Pancreas (tissue), 10 donors: Measurements from ENCODE around the gene PRDM1. TPM values are rescaled to one million over a fixed set of nuclear protein-coding genes. Genes with fewer than 3 reads are reported as not detected.

Experiments used
- ATAC-seq, 4 donors: fragments of 200-7000 bp; cut with Tn5 transposase; one replicate each; pipeline versions ENCODE4 v1.8.0 to v1.9.1; 2020; ENCODE audit warnings: mild to moderate bottlenecking in 4 of 4, moderate library complexity in 4 of 4
- DNase-seq, 6 donors: peaks; one replicate each; pipeline ENCODE4 v3.0.0-alpha.2; 2020
- FAIRE-seq: peaks from 2 replicates; lab custom pipeline; 2012; peaks lifted over from hg19 to GRCh38; lab: Jason Lieb, UNC
- H3K27ac ChIP-seq, 4 donors: fragments of 200-600 bp; sonication (generic); 1 replicate in 3 of 4; 2 replicates in 1 of 4; pipeline versions ENCODE4 v1.5.0 to v1.8.0; 2020
- H3K27me3 ChIP-seq, 4 donors: fragments of 200-600 bp; one replicate each; pipeline ENCODE4 v1.8.0; 2021
- H3K36me3 ChIP-seq, 3 donors: fragments of 200-600 bp; sonication (generic) in 1 of 3; one replicate each; pipeline versions ENCODE4 v1.5.0 to v1.8.0; 2020 to 2021
- H3K4me1 ChIP-seq, 3 donors: fragments of 200-600 bp; one replicate each; pipeline ENCODE4 v1.8.0; 2021
- H3K4me3 ChIP-seq, 4 donors: fragments of 200-600 bp; sonication (generic) in 2 of 4; one replicate each; pipeline versions ENCODE4 v1.5.0 to v1.8.0; 2020 to 2021
- H3K9me3 ChIP-seq, 4 donors: fragments of 200-600 bp; one replicate each; pipeline ENCODE4 v1.8.0; 2021
- WGBS, 2 donors: extraction: QIAGEN DNeasy Blood & Tissue Kit; methylation state at CpG; one replicate each; pipeline ENCODE4 v1.1.7; 2013; 5-methylcytosine and 5-hydroxymethylcytosine counted together
- intact Hi-C, 3 donors: fragments of 100-400 bp; cut with DNase I; formaldehyde crosslinking; loops; one replicate each; pipeline versions ENCODE4 v1.11.1 to v1.14.2; 2022
- polyA plus RNA-seq, 2 donors: library from polyadenylated mRNA; stranded (reverse); fragments of 200-250 nt; gene quantifications; one replicate each; pipeline ENCODE4 v1.2.3, GENCODE V29; 2013
- total RNA-seq, 6 donors: library from RNA; stranded (reverse); fragmentation: NEBNext Ultra II Directional in 4 of 6; extraction: Animal tissue kit (Norgen Biotek cat#: 25700) in 4 of 6; gene quantifications; one replicate each; pipeline versions ENCODE4 v1.2.1 to v1.2.4, GENCODE V29; 2021 to 2023
- TF ChIP-seq, protein P1 (sequence below), 4 donors: fragments of 200-600 bp; sonication (generic) in 3 of 4; IDR thresholded peaks; one replicate each; pipeline versions ENCODE4 v1.5.0 to v1.8.0; 2021; ENCODE audit warnings: antibody characterized with exemption in 4 of 4
- donor health status: healthy with polysubstance abuse.
- donor health status: DM: no; HTN: no; CAD: no; lungs with moderate emphysema.
- donor health status: DM: no; HTN: no; CAD: no.
- donor health status: control.
- donor health status: control.
- donor health status: Bipolar disorder and iron deficiency.
- donor health status: DM: yes; HTN: yes; CAD: no.
- donor health status: DM: no; HTN: no; CAD: no.
- donor health status: DM: no; HTN: no; CAD: no.
- donor health status: DM: yes; HTN: yes; CAD: no.

Gene PRDM1
- total and polyA plus RNA-seq, 8 donors: 0.30 to 5.5 (median 0.96) TPM

GRCh38 chr6:106113256-106113959 is 27.3 kb downstream of the PRDM1 start:
- no peak overlapping the region for H3K4me3 ChIP-seq
- 82 to 84% methylated on average over 10 of the region's 10 CpGs for WGBS, 2 donors
- no peaks in the 10 kb centered on the region for H3K9me3 ChIP-seq
- FAIRE-seq (no peak), ATAC-seq (no peak), DNase-seq (no peak)
- H3K4me1 ChIP-seq: no peaks in the 10 kb centered on the region
- H3K36me3 ChIP-seq: no peaks in the 10 kb centered on the region
- no peaks in the 10 kb centered on the region for H3K27me3 ChIP-seq
- no peak overlapping the region for H3K27ac ChIP-seq
- TF ChIP-seq, protein P1, sequence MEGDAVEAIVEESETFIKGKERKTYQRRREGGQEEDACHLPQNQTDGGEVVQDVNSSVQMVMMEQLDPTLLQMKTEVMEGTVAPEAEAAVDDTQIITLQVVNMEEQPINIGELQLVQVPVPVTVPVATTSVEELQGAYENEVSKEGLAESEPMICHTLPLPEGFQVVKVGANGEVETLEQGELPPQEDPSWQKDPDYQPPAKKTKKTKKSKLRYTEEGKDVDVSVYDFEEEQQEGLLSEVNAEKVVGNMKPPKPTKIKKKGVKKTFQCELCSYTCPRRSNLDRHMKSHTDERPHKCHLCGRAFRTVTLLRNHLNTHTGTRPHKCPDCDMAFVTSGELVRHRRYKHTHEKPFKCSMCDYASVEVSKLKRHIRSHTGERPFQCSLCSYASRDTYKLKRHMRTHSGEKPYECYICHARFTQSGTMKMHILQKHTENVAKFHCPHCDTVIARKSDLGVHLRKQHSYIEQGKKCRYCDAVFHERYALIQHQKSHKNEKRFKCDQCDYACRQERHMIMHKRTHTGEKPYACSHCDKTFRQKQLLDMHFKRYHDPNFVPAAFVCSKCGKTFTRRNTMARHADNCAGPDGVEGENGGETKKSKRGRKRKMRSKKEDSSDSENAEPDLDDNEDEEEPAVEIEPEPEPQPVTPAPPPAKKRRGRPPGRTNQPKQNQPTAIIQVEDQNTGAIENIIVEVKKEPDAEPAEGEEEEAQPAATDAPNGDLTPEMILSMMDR (IDR thresholded peaks at IDR 0.05): no peak
- intact Hi-C loops: no loop called here

- H3K9me3 ChIP-seq: no peaks in the 10 kb centered on the region
- ATAC-seq (no peak), FAIRE-seq (no peak), DNase-seq (no peak)
- H3K4me3 ChIP-seq: no peak overlapping the region
- intact Hi-C loops: no loop called here
- no peaks in the 10 kb centered on the region for H3K4me1 ChIP-seq
- H3K36me3 ChIP-seq: no peaks in the 10 kb centered on the region
- H3K27ac ChIP-seq: no peak overlapping the region
- WGBS, 2 donors: 79% methylated on average over 9 of the region's 9 CpGs
- no peaks in the 10 kb centered on the region for H3K27me3 ChIP-seq
- TF ChIP-seq, protein P1 (IDR thresholded peaks at IDR 0.05): no peak
Measured at GRCh38 chr6:106114492-106114891, 28.4 kb downstream of the PRDM1 start.

DNA sequence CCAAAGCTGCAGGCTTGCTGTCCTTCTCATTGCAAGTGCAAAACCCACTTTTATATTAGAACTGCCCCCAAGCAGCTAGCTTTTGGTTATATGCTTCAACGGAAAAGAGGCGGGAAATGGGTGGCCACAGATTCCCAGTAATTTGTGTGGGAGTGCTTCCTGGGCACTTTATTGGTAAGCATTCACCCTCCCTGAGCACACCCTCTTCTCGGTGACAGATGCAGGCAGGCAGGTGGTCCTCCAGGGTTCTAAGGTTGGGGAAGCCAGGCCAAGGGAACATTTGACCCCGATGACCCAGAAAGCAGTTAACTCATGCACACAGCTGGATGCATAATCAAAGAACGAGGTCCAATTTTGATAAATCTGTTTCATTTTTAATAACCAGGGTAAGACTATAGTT is 29.1 kb downstream of the PRDM1 start:
- Histone ChIP-seq H3K4me3 (no peak overlapping the region), H3K27me3 (no peaks in the 10 kb centered on the region), H3K36me3 (no peaks in the 10 kb centered on the region), H3K9me3 (no peaks in the 10 kb centered on the region), H3K4me1 (no peaks in the 10 kb centered on the region), H3K27ac (no peak overlapping the region)
- FAIRE-seq (no peak), DNase-seq (no peak), ATAC-seq (no peak)
- WGBS, 2 donors: 85 to 91% methylated on average over 5 of the region's 5 CpGs
- TF ChIP-seq, protein P1 (IDR thresholded peaks at IDR 0.05): no peak
- intact Hi-C loops: no loop called here

DNA sequence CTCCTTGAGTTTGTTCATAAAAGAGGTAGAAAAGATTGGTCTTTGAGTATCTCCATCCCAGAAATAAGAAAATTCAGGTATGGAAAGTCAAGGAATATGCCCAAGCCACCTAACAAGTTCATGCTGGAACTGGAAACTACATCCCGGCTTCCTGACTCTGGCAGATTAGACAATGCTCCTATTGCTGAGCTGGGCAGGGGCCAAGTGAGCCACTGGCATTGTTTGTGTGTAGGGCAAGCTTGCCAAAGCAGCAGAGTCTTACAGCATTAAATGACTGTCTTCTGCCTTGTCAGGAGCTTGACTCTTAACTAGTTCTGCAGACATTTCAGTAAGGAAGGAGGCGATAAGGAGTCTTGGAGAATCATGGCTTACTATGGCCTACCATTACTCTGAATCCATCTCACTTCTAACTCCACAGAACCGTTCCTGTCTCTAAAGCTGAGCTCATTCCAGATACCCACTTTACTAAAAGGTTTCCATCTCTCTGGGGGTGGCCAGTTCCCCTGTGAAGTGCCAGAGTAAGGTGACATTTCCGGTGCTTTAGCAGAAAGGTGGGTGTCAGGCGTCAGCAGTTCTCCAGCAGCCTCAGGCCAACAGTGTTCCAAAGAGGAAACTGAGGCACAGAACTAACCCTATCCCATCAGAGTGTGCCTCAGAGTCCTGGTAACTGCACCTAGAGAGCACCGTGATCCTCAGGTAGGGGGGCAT is 30.1 kb downstream of the PRDM1 start:
- no peaks in the 10 kb centered on the region for H3K9me3 ChIP-seq
- DNase-seq: no peak
- no peak overlapping the region for H3K27ac ChIP-seq
- FAIRE-seq: no peak
- 81 to 84% methylated on average over 6 of the region's 6 CpGs for WGBS, 2 donors
- no peaks in the 10 kb centered on the region for H3K36me3 ChIP-seq
- no peak overlapping the region for H3K4me3 ChIP-seq
- H3K4me1 ChIP-seq: no peaks in the 10 kb centered on the region
- peak in 1 of 4 donors; percentile 23 for ATAC-seq
- H3K27me3 ChIP-seq: no peaks in the 10 kb centered on the region
- intact Hi-C loops: no loop called here
- TF ChIP-seq, protein P1 (IDR thresholded peaks at IDR 0.05): no peak

GRCh38 chr6:106117579-106117978 is 31.4 kb downstream of the PRDM1 start:
- intact Hi-C loops: no loop called here
- TF ChIP-seq, protein P1 (IDR thresholded peaks at IDR 0.05): no peak
- Histone ChIP-seq H3K9me3 (no peaks in the 10 kb centered on the region), H3K4me3 (no peak overlapping the region), H3K27ac (no peak overlapping the region), H3K36me3 (no peaks in the 10 kb centered on the region), H3K27me3 (no peaks in the 10 kb centered on the region), H3K4me1 (no peaks in the 10 kb centered on the region)
- WGBS, 2 donors: 62 to 67% methylated on average over 6 of the region's 6 CpGs
- FAIRE-seq: no peak
- DNase-seq: no peak
- ATAC-seq: peak in 2 of 4 donors; percentile 32 to 57
